SK-N-SH treated with all-trans-retinoic acid at 6 μM for 48 hours (cell line): Measurements from ENCODE around the gene TEX50.

ENCODE experiments used
- ATAC-seq: fragments of 200-7000 bp; cut with Tn5 transposase; 3 replicates; pipeline ENCODE4 v1.9.1; 2020; ENCODE audit warnings: mild to moderate bottlenecking, moderate library complexity
- ARNTL ChIP-seq: fragments of 450-650 bp; formaldehyde crosslinking; IDR thresholded peaks from 2 replicates; pipeline ENCODE4 v1.5.0; 2020; ENCODE audit warnings: low read depth, mild to moderate bottlenecking, moderate library complexity, borderline replicate concordance
- BACH2 ChIP-seq: fragments of 250-450 bp; sonication (Bioruptor Pico); IDR thresholded peaks from 2 replicates; pipeline ENCODE4 v1.9.0; 2021; ENCODE audit warnings: mild to moderate bottlenecking, borderline replicate concordance
- CSDC2 ChIP-seq: fragments of 250-450 bp; sonication (Bioruptor Pico); IDR thresholded peaks from 2 replicates; pipeline ENCODE4 v1.5.0; 2020; ENCODE audit warnings: mild to moderate bottlenecking, moderate library complexity
- ESRRG ChIP-seq: fragments of 250-450 bp; sonication (Bioruptor Pico); IDR thresholded peaks from 2 replicates; pipeline ENCODE4 v1.6.1; 2021; ENCODE audit warnings: mild to moderate bottlenecking
- GLIS3 ChIP-seq: fragments of 250-450 bp; sonication (Bioruptor Pico); IDR thresholded peaks from 2 replicates; pipeline ENCODE4 v1.5.0; 2020; ENCODE audit warnings: mild to moderate bottlenecking, moderate library complexity
- PPARA ChIP-seq: fragments of 250-450 bp; sonication (Bioruptor Pico); IDR thresholded peaks from 2 replicates; pipeline ENCODE4 v1.5.0; 2020; ENCODE audit warnings: mild to moderate bottlenecking, borderline replicate concordance
- SNAI2 ChIP-seq: fragments of 250-450 bp; sonication (Bioruptor Pico); IDR thresholded peaks from 2 replicates; pipeline ENCODE4 v1.5.0; 2020; ENCODE audit warnings: mild to moderate bottlenecking, moderate library complexity
- TCF4 ChIP-seq: fragments of 250-450 bp; sonication (Bioruptor Pico); IDR thresholded peaks from 2 replicates; pipeline ENCODE4 v1.8.0; 2021; ENCODE audit warnings: mild to moderate bottlenecking, moderate library complexity, borderline replicate concordance
- TOX ChIP-seq: fragments of 250-450 bp; sonication (Bioruptor Pico); IDR thresholded peaks from 2 replicates; pipeline ENCODE4 v1.8.0; 2021; ENCODE audit warnings: mild to moderate bottlenecking, moderate library complexity, borderline replicate concordance
- ZC3H10 ChIP-seq: fragments of 250-450 bp; sonication (Bioruptor Pico); IDR thresholded peaks from 2 replicates; pipeline ENCODE4 v1.5.1; 2021; ENCODE audit warnings: mild to moderate bottlenecking, moderate library complexity
- ZFP3 ChIP-seq: fragments of 250-450 bp; sonication (Bioruptor Pico); IDR thresholded peaks from 2 replicates; pipeline ENCODE4 v1.5.0; 2020; ENCODE audit warnings: mild to moderate bottlenecking, moderate library complexity
- ZFP30 ChIP-seq: fragments of 450-650 bp; formaldehyde crosslinking; IDR thresholded peaks from 2 replicates; pipeline ENCODE4 v1.5.0; 2022; ENCODE audit warnings: mild to moderate bottlenecking, moderate library complexity
- ZNF70 ChIP-seq: fragments of 450-650 bp; formaldehyde crosslinking; IDR thresholded peaks from 2 replicates; pipeline ENCODE4 v1.5.0; 2020; ENCODE audit warnings: mild to moderate bottlenecking, moderate library complexity
- ZNF8 ChIP-seq: fragments of 450-650 bp; formaldehyde crosslinking; IDR thresholded peaks from 2 replicates; pipeline ENCODE4 v1.5.0; 2020; ENCODE audit warnings: mild to moderate bottlenecking, moderate library complexity
- TF ChIP-seq, protein P1 (sequence below): fragments of 250-450 bp; sonication (Bioruptor Pico); IDR thresholded peaks from 2 replicates; pipeline ENCODE4 v1.5.1; 2020; ENCODE audit warnings: low read depth, mild to moderate bottlenecking, moderate library complexity
- TF ChIP-seq, protein P2 (sequence below): fragments of 250-450 bp; sonication (Bioruptor Pico); IDR thresholded peaks from 2 replicates; pipeline ENCODE4 v1.8.0; 2021; ENCODE audit warnings: low read depth, mild to moderate bottlenecking, moderate library complexity, borderline replicate concordance
- TF ChIP-seq, protein P3 (sequence below): fragments of 250-450 bp; sonication (Bioruptor Pico); IDR thresholded peaks from 2 replicates; pipeline ENCODE4 v1.5.1; 2021; ENCODE audit warnings: mild to moderate bottlenecking, moderate library complexity
- TF ChIP-seq, protein P4 (sequence below): fragments of 250-450 bp; sonication (Bioruptor Pico); IDR thresholded peaks from 2 replicates; pipeline ENCODE4 v1.5.0; 2020; ENCODE audit warnings: mild to moderate bottlenecking, moderate library complexity

The TEX50 gene

DNA sequence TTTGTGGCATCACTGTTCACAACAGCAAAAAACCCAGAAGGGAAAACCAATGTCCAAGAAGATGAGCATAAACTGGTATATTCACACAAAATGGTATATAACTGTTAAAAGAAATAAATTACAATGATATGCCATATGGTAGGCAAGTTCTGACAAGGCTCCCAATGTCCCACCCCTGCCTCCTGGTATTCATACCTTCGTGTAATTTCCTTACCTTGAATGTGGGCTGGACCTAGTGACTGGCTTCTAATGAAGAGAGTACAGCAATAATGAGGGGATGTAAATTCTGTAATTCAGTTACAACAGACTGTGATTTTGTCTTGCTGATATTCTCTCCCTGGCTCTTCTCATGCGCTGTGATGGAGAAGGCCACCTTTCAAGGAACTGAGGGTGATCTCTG, 25.2 kb downstream of the TEX50 start:
- ATAC-seq = no peak
- TF ChIP-seq PPARA (no peak), ZFP3 (CRISPR knock-in tag) (no peak), ESRRG (CRISPR knock-in tag) (no peak), CSDC2 (CRISPR knock-in tag) (no peak), BACH2 (no peak), TOX (CRISPR knock-in tag) (no peak), ZC3H10 (CRISPR knock-in tag) (no peak), ARNTL (CRISPR knock-in tag) (no peak), SNAI2 (no peak), TCF4 (CRISPR knock-in tag) (no peak), GLIS3 (no peak)
- TF ChIP-seq, protein P1, sequence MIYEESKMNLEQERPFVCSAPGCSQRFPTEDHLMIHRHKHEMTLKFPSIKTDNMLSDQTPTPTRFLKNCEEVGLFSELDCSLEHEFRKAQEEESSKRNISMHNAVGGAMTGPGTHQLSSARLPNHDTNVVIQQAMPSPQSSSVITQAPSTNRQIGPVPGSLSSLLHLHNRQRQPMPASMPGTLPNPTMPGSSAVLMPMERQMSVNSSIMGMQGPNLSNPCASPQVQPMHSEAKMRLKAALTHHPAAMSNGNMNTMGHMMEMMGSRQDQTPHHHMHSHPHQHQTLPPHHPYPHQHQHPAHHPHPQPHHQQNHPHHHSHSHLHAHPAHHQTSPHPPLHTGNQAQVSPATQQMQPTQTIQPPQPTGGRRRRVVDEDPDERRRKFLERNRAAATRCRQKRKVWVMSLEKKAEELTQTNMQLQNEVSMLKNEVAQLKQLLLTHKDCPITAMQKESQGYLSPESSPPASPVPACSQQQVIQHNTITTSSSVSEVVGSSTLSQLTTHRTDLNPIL (CRISPR knock-in tag) = no peak
- TF ChIP-seq, protein P2, sequence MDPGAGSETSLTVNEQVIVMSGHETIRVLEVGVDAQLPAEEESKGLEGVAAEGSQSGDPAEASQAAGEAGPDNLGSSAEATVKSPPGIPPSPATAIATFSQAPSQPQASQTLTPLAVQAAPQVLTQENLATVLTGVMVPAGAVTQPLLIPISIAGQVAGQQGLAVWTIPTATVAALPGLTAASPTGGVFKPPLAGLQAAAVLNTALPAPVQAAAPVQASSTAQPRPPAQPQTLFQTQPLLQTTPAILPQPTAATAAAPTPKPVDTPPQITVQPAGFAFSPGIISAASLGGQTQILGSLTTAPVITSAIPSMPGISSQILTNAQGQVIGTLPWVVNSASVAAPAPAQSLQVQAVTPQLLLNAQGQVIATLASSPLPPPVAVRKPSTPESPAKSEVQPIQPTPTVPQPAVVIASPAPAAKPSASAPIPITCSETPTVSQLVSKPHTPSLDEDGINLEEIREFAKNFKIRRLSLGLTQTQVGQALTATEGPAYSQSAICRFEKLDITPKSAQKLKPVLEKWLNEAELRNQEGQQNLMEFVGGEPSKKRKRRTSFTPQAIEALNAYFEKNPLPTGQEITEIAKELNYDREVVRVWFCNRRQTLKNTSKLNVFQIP (CRISPR knock-in tag) = no peak
- TF ChIP-seq, protein P3, sequence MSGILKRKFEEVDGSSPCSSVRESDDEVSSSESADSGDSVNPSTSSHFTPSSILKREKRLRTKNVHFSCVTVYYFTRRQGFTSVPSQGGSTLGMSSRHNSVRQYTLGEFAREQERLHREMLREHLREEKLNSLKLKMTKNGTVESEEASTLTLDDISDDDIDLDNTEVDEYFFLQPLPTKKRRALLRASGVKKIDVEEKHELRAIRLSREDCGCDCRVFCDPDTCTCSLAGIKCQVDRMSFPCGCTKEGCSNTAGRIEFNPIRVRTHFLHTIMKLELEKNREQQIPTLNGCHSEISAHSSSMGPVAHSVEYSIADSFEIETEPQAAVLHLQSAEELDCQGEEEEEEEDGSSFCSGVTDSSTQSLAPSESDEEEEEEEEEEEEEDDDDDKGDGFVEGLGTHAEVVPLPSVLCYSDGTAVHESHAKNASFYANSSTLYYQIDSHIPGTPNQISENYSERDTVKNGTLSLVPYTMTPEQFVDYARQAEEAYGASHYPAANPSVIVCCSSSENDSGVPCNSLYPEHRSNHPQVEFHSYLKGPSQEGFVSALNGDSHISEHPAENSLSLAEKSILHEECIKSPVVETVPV (CRISPR knock-in tag) = no peak

DNA sequence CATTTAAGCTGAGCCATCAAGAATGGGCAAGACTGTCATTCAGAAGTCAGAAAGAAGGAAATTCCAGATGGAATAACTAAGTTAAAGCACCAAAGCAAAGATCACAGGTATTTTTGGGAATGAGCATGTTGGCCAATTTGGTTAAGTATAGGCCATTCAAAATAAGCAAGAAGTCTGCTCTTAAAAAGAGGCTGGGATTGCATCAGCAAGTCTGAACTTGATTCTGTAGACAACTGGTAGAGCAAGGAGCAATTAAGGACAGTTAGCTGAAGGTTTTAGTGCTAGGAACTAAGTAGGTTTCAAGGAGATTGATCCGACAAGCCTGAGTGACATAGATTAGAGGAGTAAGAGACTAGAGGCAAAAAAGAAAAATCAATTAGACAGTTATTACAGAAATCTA, 26.1 kb downstream of the TEX50 start:
- no peak for ATAC-seq
- TF ChIP-seq ZFP3 (CRISPR knock-in tag) = no peak

DNA sequence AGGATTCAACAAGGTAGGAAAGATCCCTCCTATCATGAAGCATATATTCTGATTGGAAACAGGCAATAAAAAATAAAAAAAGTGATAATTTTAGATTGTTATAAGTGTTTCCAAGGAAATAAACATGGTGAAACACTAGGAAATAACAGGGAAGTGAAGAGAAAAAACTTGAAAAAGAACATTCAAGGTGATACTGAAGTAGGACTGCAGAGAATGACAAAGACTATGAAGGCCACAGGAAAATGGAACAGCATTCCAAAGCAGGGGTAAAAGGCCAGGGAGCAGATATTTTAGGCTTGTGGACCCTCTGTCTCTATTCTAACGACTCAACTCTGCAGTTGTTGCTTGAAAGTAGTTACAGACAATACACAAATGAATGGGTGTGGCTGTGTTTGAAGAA, 26.6 kb downstream of the TEX50 start:
- TF ChIP-seq, protein P3 (CRISPR knock-in tag) = no peak
- TF ChIP-seq ZFP3 (CRISPR knock-in tag) (no peak), ZNF70 (CRISPR knock-in tag) (no peak)
- TF ChIP-seq, protein P4, sequence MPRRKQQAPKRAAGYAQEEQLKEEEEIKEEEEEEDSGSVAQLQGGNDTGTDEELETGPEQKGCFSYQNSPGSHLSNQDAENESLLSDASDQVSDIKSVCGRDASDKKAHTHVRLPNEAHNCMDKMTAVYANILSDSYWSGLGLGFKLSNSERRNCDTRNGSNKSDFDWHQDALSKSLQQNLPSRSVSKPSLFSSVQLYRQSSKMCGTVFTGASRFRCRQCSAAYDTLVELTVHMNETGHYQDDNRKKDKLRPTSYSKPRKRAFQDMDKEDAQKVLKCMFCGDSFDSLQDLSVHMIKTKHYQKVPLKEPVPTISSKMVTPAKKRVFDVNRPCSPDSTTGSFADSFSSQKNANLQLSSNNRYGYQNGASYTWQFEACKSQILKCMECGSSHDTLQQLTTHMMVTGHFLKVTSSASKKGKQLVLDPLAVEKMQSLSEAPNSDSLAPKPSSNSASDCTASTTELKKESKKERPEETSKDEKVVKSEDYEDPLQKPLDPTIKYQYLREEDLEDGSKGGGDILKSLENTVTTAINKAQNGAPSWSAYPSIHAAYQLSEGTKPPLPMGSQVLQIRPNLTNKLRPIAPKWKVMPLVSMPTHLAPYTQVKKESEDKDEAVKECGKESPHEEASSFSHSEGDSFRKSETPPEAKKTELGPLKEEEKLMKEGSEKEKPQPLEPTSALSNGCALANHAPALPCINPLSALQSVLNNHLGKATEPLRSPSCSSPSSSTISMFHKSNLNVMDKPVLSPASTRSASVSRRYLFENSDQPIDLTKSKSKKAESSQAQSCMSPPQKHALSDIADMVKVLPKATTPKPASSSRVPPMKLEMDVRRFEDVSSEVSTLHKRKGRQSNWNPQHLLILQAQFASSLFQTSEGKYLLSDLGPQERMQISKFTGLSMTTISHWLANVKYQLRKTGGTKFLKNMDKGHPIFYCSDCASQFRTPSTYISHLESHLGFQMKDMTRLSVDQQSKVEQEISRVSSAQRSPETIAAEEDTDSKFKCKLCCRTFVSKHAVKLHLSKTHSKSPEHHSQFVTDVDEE (CRISPR knock-in tag) = no peak
- ATAC-seq = no peak

DNA sequence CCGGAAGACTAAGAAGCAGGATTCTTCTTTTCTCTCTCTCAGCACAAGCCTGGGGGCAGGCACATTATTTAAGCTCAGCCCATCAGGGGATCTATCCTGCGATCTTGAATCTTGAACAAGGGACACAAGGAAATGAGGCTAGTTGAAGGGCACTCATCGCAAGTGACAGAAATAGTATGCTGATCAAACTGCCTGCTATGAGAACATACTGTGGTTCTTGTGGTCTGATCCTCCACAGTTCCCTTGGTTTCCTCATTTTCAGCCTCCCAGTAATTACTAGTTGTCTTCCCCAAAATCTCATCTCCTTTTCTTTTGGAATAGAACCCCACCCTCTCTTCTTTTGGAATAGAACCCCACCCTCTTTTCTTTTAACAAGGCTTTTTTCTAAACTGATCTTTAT, 28.0 kb downstream of the TEX50 start:
- no peak for ATAC-seq
- TF ChIP-seq ZFP3 (CRISPR knock-in tag) (no peak), ARNTL (CRISPR knock-in tag) (no peak), CSDC2 (CRISPR knock-in tag) (no peak), ZFP30 (no peak), TOX (CRISPR knock-in tag) (no peak), BACH2 (no peak), ZNF8 (CRISPR knock-in tag) (no peak), SNAI2 (no peak)
- TF ChIP-seq, protein P4 (CRISPR knock-in tag) = no peak
- TF ChIP-seq, protein P1 (CRISPR knock-in tag) = no peak
- TF ChIP-seq, protein P2 (CRISPR knock-in tag) = no peak
